Measurements from ENCODE around the gene TSSK6.
"Not testable (repeated sequence)": the region's sequence is repeated elsewhere in the genome, so short reads cannot be mapped to it uniquely, and the experiment has no call there.

The TSSK6 gene

DNA sequence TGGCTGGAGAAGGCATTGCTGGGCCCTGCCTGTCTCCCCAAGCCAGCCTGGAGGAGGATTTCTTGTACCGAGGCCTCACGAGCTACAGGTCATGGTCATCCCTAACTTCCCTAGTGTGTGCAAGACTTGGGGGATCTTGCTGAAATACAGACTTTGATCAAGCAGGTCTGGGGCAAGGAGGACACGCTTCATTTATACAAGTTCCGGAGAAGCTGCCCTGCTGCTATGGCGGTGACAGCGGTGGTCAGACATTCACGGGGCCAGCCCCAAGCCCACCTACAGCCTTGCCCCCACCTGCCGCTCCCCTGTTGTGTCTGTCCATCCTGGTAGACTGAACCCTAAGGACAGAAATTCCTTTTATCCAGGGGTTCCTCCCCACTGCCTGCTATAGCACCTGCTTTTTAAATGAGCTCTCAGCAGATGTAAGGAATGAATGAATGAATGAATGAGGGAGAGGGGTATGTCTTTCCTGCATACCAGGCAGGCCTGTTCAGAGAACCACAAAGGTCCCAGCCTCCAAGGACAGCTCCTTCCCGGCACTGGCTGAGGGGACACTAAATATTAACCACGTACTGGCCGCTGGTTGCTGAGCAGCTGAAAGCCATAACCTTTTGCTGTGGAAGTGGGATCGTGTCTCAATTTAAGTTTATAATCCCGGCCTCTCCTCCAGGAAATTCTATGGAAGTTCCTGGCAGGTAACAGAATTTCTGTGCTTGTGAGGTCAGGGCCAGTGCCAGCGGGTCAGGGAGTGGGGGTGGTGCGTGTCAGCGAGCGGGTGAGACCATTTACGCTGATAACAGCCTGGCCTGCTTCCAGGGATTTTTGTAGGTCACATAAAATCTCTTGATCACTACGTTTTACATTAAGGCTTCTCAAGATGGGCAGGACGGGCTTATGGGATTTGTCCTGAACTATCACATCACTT lies 27.1 kb downstream of the TSSK6 start:
- Mint-ChIP-seq H3K27me3 (no peaks in the 10 kb centered on the region), H3K4me3 (peak overlapping the region; percentile 54), H3K4me1 (peaks cover 53% of the 10 kb centered on the region), H3K9me3 (no peaks in the 10 kb centered on the region), H3K27ac (peak overlapping the region; percentile 99), H3K36me3 (peaks cover 25% of the 10 kb centered on the region)
- DNase-seq: no peak
- CTCF ChIA-PET: interaction anchor here (1.1 to 4.5 kb wide), 4 partner anchors 79 to 123 kb away, joined by 3 to 89 read pairs (median 14); partner anchors contain the start of gene GATAD2A

DNA sequence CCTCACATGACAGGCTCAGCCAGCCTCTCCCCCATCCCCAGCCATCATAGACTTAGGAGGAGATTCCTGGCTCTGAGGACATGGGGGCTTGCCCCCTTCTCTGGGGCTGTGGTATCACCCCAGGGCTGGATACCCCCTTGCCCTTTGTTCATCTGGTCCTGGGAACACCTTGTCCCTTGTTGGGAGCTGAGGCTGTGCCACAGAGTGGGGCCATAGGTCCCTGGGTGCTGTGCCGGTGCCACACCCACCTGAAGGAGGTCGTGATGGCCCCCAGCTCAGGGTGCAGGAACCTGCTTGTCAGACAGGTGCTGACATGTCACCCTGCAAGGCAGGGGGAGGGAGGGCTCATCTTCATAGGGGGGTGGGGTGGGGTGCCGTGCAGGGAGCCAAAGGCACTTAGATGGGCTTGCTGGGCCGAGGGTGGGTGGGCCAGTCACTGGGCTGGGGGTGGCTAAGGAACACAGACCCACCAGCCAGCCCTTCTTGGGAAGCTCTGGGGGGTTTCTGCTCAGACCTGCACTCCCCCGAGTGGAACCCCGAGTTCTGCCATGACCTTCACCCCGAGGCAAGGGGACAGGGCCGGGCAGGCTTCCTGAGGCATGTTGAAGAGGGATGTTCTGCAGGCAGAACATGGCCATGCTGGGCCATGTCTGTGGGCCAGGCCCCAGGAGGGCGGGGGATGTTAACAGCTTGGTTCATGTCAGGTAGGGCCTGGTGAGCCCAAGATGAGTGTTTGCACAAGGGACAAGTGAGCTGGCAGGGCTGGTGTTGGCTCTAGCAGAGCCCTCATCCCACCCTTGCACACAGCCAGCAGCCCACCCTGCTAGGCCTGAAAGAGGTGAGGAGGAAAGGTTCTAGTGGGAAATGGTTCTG lies 28.0 kb downstream of the TSSK6 start:
- Mint-ChIP-seq H3K9me3 (no peaks in the 10 kb centered on the region), H3K4me3 (peak overlapping the region; percentile 18), H3K27ac (peak overlapping the region; percentile 99), H3K36me3 (peaks cover 24% of the 10 kb centered on the region), H3K27me3 (no peaks in the 10 kb centered on the region), H3K4me1 (peaks cover 55% of the 10 kb centered on the region)
- CTCF ChIA-PET: interaction anchor here (4.5 kb wide), 1 partner anchor 122 kb away, joined by 89 read pairs; no protein-coding TSS in a partner anchor
- DNase-seq: no peak

DNA sequence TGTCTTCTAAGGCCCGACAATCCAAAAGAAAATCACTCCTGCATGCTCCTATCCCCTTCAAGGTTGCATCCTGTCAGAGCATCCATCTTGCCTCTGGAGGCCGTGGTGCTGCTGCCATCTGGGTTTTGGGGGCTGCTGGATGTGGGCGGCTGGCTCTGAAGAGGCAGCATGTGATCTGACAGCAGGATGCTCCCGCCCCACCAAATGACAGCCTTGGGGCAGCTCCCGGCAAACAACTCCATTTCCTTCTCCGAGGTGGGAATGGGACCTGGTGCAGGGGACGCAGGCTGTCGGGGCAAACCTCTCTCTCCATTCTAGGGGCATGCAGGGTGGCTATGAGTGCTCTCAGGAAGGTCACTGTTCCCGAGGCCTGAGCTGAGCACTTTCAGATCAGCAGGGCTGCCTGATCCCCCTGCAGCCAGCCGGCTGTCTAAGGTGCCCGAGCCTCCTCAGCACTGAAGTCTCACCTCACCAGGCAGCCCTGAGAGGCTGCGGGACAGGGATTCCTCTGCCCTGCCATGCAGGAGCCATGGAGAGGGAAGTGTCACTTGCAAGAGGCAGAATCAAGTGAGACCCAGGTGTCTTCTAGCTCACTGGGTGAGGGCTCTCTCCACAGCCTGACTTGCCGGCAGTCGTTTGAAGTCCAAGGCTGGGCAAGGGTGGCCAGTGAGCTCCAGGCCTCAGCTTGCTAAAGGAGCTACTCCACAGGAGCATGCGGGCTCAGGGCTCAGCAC lies 28.8 kb downstream of the TSSK6 start:
- Mint-ChIP-seq H3K27ac (peak overlapping the region; percentile 83), H3K4me1 (peaks cover 59% of the 10 kb centered on the region), H3K4me3 (no peak overlapping the region)

DNA sequence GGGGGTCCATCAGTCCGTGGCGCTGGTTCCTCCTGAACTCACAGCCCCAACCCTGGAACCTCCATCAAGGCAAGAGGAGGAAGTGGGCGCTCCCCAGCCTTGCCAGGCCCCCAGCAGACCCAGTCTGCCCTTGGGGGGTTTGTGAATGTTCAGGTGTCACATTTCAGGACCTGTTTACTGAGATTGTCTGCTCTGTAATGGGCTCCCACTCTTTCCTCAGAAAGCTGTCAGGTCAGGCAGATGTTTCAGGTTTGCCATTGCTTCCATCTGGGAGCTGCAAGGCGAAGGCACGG lies 29.4 kb downstream of the TSSK6 start:
- Mint-ChIP-seq H3K27ac (no peak overlapping the region), H3K27me3 (no peaks in the 10 kb centered on the region), H3K9me3 (no peaks in the 10 kb centered on the region), H3K4me1 (peaks cover 64% of the 10 kb centered on the region), H3K4me3 (no peak overlapping the region), H3K36me3 (peaks cover 24% of the 10 kb centered on the region)
- CTCF ChIA-PET: no interaction called here
- no peak for DNase-seq

More for the DNA sequence above, 28.8 kb downstream of the TSSK6 start:
- CTCF ChIA-PET: no interaction called here
- Mint-ChIP-seq H3K27me3 (no peaks in the 10 kb centered on the region), H3K36me3 (peaks cover 24% of the 10 kb centered on the region), H3K9me3 (no peaks in the 10 kb centered on the region)
- DNase-seq: no peak

DNA sequence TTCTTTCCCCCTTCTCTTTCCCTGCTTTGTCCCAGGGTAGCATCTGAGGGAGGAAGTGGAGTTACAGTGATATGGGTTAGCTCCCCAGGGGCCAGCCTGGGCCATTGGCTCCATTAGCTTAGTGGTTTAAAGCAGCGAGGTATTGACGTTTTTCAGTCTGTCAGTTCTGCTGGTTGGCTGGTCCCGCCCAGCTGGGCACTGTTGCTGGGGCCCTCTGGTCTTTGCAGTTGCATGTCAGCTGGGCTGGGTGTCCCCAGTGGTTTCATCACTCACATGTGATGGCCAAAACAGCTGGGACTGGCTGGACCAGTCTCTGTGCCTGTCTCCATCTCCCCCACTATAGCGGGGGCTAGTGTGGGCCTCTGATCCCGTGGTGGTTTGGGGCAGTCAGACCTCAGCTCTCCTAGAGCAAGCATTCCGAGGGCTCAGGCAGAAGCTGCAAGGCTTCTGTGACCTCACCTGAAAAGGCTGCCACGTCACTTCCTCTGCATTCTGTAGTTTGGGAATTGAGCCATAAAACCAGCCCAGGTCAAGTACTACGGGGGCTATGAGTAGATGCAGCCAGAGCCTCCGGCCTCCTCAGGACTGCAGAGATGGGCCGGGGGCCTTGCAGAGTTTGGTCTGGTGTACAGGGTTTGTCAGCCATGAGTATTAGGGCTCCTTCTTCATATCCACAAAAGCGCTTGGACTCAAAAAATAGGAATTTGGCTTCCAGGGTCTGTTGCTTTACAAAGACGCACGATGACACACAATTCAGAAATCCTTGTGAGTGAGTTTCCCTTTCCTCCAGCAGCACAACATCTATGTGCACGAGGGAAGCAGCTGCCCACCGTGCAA lies 30.0 kb downstream of the TSSK6 start:
- Mint-ChIP-seq H3K4me3 (no peak overlapping the region), H3K9me3 (no peaks in the 10 kb centered on the region), H3K4me1 (peaks cover 67% of the 10 kb centered on the region), H3K36me3 (peaks cover 27% of the 10 kb centered on the region), H3K27ac (peak overlapping the region; percentile 84), H3K27me3 (no peaks in the 10 kb centered on the region)
- CTCF ChIA-PET: no interaction called here
- DNase-seq: no peak

DNA sequence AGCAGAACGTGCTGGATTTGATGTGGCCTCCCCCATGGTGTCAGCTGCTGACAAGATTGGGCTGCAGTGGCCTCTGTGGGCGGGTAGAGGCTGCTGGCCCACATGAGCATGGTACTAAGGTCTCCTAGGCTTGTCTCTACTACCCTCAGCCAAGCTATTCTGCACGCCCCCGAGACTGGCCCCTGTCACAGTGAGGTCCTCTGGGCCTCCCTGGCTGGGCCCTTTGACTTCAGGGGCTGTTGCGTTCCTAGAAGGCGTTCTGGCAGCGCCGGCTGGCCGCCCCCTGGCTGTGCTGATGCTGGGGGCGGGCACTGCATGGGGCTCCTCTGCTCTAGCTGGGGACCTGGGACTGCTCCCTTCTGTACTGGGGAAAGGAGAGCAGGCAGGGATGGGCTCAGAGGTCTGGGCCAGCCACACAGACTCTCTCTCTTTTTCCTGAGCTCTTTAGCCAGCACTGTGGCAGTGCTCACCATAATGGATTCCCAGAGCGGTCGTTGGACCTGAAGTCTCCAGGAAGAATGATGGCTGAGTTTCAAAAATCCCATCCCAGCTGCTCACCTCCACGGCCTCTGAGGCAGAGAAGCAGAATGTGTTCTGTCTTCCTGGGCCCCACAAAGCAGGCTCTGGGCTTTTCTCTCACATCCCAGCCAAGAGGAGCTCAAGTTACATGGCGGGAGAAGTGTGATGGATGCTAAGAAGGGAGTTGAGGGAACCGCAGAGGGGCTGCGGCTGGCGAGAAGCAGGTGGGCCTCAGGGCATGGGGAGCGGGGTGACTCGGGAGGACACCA lies 32.3 kb downstream of the TSSK6 start:
- peaks cover 32% of the 10 kb centered on the region for H3K36me3 Mint-ChIP-seq
- no peak for DNase-seq
- no peaks in the 10 kb centered on the region for H3K27me3 Mint-ChIP-seq
- CTCF ChIA-PET: interaction anchor here (0.7 to 1.0 kb wide), 2 partner anchors 9 to 31 kb away, joined by 3 read pairs; no protein-coding TSS in a partner anchor
- H3K4me3 Mint-ChIP-seq: no peak overlapping the region
- H3K4me1 Mint-ChIP-seq: peaks cover 57% of the 10 kb centered on the region
- no peak overlapping the region for H3K27ac Mint-ChIP-seq
- no peaks in the 10 kb centered on the region for H3K9me3 Mint-ChIP-seq

DNA sequence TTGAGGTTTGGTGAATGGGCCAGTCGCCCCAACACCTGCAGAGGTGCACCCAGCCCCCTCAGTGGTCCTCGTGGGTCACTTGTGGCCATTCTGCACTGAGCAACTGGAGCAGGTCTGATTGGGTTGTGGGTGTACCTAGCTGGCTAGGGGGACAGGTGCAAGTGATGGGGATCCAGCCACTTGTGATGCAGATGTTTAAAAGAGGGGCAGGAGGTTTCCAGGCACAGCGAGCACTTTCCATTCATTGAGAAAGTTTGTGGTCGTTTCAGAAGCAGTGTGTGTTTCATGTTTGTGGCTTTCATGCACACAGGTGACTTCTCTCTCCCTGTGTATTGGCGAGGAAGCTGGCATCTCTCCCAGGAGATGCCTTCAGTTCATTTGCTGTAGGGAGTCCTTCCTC lies 34.7 kb downstream of the TSSK6 start:
- DNase-seq: peak; percentile 33
- CTCF ChIA-PET: interaction anchor here (1.6 kb wide), 1 partner anchor 10 kb away, joined by 9 read pairs; no protein-coding TSS in a partner anchor
- no peak overlapping the region for H3K4me3 Mint-ChIP-seq
- peaks cover 59% of the 10 kb centered on the region for H3K4me1 Mint-ChIP-seq
- no peaks in the 10 kb centered on the region for H3K9me3 Mint-ChIP-seq
- H3K27me3 Mint-ChIP-seq: no peaks in the 10 kb centered on the region
- peaks cover 37% of the 10 kb centered on the region for H3K36me3 Mint-ChIP-seq
- peak overlapping the region; percentile 51 for H3K27ac Mint-ChIP-seq

DNA sequence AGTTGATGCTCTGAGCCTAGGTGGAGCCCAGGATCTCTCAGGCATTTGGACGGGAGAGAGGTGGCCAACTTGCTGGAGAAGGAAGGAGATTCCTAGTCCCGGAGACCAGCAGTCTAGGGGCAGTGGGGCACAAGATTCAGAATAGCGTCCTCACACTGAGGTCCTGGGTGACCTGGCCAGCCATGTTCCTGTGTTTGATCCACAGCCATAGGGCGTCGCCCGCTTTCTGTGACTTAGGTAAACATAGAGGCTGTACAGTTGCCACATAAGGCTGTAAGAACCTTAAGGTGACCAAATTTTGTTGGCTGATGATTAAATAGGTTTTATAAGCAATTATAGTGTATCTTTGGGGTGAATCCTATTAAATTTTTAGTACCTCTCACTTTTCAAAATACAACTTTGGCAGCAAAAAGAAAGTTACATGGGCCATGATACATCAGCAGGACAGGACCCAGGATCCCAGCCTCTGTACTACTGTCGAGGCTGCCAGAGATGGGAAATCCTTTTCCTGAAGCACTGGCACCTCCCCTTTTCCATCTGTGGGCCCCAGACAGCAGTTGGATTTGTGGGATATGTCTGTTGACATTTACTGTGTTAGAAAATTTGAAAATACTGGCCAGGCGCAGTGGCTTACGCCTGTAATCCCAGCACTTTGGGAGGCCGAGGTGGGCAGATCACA lies 37.5 kb downstream of the TSSK6 start:
- Mint-ChIP-seq H3K36me3 (peaks cover 39% of the 10 kb centered on the region), H3K9me3 (no peaks in the 10 kb centered on the region), H3K27ac (peak overlapping the region; percentile 45), H3K4me3 (no peak overlapping the region), H3K4me1 (peaks cover 77% of the 10 kb centered on the region), H3K27me3 (no peaks in the 10 kb centered on the region)
- CTCF ChIA-PET: interaction anchor here (1.2 kb wide), 1 partner anchor 66 kb away, joined by 7 read pairs; no protein-coding TSS in a partner anchor
- DNase-seq: no peak

DNA sequence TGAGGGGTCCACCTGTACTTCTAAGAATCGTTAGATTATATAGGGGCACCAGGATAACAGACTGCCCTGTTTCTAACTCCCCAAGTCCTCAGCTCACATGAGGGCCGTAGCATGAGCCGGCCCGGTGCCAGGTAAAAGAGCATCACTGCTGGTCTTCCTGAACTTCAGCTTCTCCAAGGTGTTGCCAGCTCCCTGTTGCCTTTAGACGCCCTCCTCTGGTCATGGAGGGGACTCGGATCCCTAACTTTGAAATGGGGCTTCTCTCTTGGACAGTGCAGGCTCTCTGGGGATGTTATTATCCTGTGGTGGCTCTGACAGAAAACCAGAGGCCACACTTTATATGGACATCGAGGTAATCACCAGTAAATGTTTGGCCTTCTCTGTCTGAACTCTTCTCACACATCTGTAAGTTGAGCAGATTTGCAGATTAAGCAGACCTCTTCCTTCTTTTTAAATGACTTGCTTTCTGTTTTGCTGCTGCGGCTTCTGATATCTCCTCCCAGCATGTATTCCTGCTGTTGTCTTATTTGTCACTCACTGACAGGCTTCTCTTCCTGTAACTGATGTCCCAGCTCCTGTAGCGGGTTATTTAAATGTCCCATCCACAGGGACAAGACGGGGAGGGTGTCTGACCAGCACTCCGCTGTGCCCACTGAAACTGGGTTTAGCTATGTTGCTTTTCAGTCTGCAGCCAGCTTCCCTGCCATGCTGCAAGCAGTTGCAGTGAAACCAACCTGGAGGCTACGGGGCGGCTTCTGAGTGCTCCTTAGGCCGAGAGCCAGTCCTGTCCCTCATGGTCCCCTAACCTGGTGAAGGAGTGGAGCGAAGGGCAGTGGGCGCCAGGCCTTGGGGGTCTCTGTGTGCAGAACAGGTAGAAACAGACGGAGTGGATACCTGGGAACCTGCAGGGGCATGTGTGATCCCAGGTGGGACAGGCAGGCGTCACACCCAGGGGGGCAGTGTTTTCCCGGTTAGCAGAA lies 39.2 kb downstream of the TSSK6 start:
- H3K27me3 Mint-ChIP-seq: no peaks in the 10 kb centered on the region
- H3K4me1 Mint-ChIP-seq: peaks cover 86% of the 10 kb centered on the region
- no peaks in the 10 kb centered on the region for H3K9me3 Mint-ChIP-seq
- H3K36me3 Mint-ChIP-seq: peaks cover 49% of the 10 kb centered on the region
- no peak overlapping the region for H3K4me3 Mint-ChIP-seq
- DNase-seq: no peak
- peak overlapping the region; percentile 78 for H3K27ac Mint-ChIP-seq
- CTCF ChIA-PET: interaction anchor here (0.7 to 1.8 kb wide), 8 partner anchors 9 to 111 kb away, joined by 3 to 5 read pairs (median 4); partner anchors contain the start of gene GATAD2A

DNA sequence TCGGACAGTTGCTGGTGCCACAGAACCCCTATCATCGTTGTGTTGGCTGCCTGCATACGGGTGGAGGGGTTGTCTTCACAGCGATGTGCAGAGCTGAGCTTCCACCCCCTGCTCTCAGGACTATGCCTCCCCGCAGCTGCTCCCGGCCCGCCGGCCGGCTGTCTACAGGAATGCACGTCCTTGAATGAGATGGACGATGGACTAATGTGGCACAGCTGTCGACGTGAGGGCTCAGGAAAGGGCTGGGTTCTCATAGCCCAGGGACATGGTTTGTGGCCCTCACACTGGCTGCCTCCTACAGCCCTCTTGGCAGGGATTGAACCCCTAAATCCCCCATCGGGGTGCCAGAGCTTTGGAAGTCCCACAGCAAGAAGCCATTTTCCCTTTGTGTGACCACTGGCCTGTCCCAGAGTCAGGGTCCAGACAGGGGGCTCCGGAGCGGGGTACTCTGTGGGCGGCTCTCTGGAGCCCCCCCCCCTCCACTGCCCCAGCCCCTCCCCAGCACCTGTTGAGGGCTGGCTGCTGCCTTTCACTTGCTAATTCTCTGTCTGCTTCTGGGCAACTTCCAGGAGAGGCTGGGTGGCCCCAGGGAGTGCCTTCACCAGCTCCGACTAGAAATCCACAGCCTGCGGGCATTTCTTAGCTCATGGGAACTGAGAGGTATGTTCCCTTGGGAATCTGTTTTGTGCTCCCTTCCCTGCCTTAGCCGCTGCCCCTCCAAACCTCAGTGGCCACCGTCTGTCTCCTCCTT lies 40.2 kb downstream of the TSSK6 start:
- no peak for DNase-seq
- Mint-ChIP-seq H3K4me1 (peaks cover 84% of the 10 kb centered on the region), H3K36me3 (peaks cover 52% of the 10 kb centered on the region), H3K27ac (peak overlapping the region; percentile 86), H3K27me3 (no peaks in the 10 kb centered on the region), H3K9me3 (no peaks in the 10 kb centered on the region), H3K4me3 (no peak overlapping the region)
- CTCF ChIA-PET: interaction anchor here (1.1 to 1.8 kb wide), 6 partner anchors 8 to 108 kb away, joined by 3 to 5 read pairs (median 4); partner anchors contain the start of gene GATAD2A

DNA sequence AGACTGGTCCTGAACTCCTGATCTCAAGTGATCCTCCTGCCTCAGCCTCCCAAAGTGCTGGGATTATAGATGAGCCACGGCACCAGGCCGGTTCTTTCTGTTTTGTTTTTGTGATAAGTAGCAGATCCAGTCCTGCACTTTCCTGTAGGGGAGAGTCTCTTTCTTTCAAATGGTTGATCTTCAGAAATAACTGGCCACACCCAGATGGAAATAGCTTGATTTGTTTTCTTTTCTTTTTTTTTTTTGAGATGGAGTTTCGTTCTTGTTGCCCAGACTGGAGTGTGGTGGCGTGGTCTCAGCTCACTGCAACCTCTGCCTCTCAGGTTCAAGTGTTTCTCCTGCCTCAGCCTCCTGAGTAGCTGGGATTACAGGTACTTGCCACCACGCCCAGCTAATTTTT lies 43.2 kb downstream of the TSSK6 start:
- H3K9me3 Mint-ChIP-seq: peaks cover 18% of the 10 kb centered on the region
- H3K27ac Mint-ChIP-seq: peak overlapping the region; percentile 85
- peak; percentile 38 for DNase-seq
- peaks cover 68% of the 10 kb centered on the region for H3K4me1 Mint-ChIP-seq
- H3K36me3 Mint-ChIP-seq: peaks cover 62% of the 10 kb centered on the region
- H3K4me3 Mint-ChIP-seq, CTCF ChIA-PET, H3K27me3 Mint-ChIP-seq: not testable (repeated sequence)

Measured in activated naive CD4-positive, alpha-beta T cell treated with anti-CD3 and anti-CD28 coated beads, Interleukin-2, amount 10 ng/mL, durations not matched to agents 7 days and 5 days (primary cell).